NCI-H2029 treated with DMSO at 0.1 percent for 48 hours (cell line): ENCODE data around the gene PIEZO1.
"Not testable (repeated sequence)": the region's sequence is repeated elsewhere in the genome, so short reads cannot be mapped to it uniquely, and the experiment has no call there.

Experiments used
- DNase-seq: peaks from one replicate; lab custom pipeline; 2025; lab: John Stamatoyannopoulos, UW

The PIEZO1 gene

GRCh38 chr16:88785106-88785924, at the start of gene PIEZO1:
Gene PIEZO1, minus strand, starts transcription at chr16:88785220. Its CDS starts 256 bp downstream, at chr16:88784964.
- no peak for DNase-seq

- no peak for DNase-seq
These were observed 49.6 kb upstream of the PIEZO1 start for GRCh38 chr16:88834670-88835069.

- DNase-seq: no peak
These were observed 48.1 kb upstream of the PIEZO1 start for GRCh38 chr16:88833086-88833485.

- no peak for DNase-seq
These were observed 46.8 kb upstream of the PIEZO1 start for GRCh38 chr16:88831838-88832237.

GRCh38 chr16:88830783-88831182, 45.8 kb upstream of the PIEZO1 start:
- DNase-seq: no peak

- DNase-seq: no peak
These were observed 45.2 kb upstream of the PIEZO1 start for GRCh38 chr16:88830258-88830657.

- no peak for DNase-seq
These were observed 43.7 kb upstream of the PIEZO1 start for GRCh38 chr16:88828711-88829110.

- DNase-seq: no peak
These were observed 42.7 kb upstream of the PIEZO1 start for GRCh38 chr16:88827727-88828126.

GRCh38 chr16:88826070-88826840, 41.2 kb upstream of the PIEZO1 start:
- no peak for DNase-seq

- DNase-seq: no peak
These were observed 40.1 kb upstream of the PIEZO1 start for GRCh38 chr16:88825146-88825545.

GRCh38 chr16:88824256-88825077, 39.4 kb upstream of the PIEZO1 start:
- DNase-seq: no peak

- DNase-seq: not testable (repeated sequence)
These were observed 38.6 kb upstream of the PIEZO1 start for GRCh38 chr16:88823646-88824045.

- no peak for DNase-seq
These were observed 37.4 kb upstream of the PIEZO1 start for GRCh38 chr16:88822281-88823040.

GRCh38 chr16:88821168-88821850, 36.3 kb upstream of the PIEZO1 start:
- no peak for DNase-seq

- no peak for DNase-seq
These were observed 35.5 kb upstream of the PIEZO1 start for GRCh38 chr16:88820385-88821025.

- no peak for DNase-seq
These were observed 34.1 kb upstream of the PIEZO1 start for GRCh38 chr16:88819126-88819525.

GRCh38 chr16:88818575-88818874, 33.5 kb upstream of the PIEZO1 start:
- DNase-seq: no peak

GRCh38 chr16:88817785-88818574, 33.0 kb upstream of the PIEZO1 start:
- DNase-seq: no peak

GRCh38 chr16:88816736-88817535, 31.9 kb upstream of the PIEZO1 start:
- DNase-seq: no peak
